ENCODE data around the gene TSPAN18.

The TSPAN18 gene

DNA sequence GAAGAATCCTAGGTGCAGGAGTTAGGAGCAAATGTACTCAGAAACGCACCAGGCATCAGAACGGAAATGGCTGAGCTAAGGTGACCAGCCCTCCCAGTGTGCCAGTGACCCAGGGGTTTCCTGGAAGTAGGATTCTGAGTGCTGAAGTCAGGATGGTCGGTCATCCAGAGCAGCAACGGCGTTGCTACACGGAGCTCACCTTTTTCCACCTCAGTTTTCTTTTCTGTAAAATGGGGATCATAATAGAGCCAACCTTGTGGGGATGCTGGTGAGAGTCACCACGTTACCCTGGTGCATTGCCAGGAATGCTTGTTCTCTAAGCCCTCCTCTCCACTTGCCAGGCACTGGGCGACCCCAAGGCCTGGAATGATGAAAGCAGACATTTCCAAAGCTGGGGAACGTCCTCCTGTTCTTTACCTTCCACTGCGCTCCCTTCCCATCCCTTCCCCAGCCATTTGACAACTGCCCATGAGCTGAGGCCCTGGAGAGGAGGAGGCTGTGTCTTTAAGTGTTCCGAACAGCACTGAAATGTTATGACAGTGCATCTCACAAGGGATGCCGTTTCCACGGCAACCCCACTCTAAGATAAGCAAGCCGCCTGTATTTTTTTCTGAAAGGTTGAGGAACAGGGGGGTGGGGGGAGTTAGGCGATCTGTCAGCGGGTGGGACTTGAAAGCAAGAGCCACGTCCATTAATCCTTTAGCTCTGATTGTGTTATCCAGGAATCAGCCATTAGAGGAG lies 66.8 kb downstream of the TSPAN18 start:
- DNase-seq (ENCODE audit: low read depth) = no peak
- TF ChIP-seq, protein P1, sequence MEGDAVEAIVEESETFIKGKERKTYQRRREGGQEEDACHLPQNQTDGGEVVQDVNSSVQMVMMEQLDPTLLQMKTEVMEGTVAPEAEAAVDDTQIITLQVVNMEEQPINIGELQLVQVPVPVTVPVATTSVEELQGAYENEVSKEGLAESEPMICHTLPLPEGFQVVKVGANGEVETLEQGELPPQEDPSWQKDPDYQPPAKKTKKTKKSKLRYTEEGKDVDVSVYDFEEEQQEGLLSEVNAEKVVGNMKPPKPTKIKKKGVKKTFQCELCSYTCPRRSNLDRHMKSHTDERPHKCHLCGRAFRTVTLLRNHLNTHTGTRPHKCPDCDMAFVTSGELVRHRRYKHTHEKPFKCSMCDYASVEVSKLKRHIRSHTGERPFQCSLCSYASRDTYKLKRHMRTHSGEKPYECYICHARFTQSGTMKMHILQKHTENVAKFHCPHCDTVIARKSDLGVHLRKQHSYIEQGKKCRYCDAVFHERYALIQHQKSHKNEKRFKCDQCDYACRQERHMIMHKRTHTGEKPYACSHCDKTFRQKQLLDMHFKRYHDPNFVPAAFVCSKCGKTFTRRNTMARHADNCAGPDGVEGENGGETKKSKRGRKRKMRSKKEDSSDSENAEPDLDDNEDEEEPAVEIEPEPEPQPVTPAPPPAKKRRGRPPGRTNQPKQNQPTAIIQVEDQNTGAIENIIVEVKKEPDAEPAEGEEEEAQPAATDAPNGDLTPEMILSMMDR (conservative IDR thresholded peaks at IDR 0.05; ENCODE audit: low read length) = no peak

DNA sequence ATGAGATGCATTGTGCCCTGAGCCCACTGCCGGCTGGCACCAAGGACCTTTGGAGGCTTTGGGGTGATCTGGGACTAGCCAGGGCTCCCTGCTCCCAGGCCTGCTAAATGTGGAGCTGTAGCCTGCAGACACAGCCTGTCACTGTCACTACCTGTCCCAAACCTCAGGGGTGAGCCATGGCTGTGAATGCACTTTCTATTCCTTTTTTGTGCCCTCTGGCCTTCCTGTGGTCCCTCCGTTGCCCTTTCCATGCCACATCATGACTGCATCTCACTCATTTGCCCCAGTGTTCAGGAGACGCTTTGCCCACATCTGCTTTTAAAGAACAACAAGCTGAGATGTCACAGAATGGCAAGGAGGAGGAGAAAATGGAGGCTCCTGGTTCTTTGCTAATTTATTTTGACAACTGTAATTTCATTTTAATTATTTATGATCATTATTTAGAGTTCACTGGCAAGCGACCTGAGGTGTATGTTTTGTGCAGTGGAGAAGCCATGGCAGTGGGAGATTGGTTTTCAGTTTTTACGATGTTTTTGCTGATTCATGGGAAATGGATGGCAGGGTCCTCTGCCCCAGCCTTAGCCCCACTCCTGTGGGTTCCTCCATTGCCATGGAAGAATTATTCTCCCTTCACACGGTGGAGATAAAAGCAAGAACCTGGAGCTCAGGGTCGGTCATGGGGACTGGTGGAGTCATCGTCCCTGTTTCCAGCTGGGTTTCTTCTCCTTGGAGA lies 69.2 kb downstream of the TSPAN18 start:
- TF ChIP-seq, protein P1 (conservative IDR thresholded peaks at IDR 0.05; ENCODE audit: low read length) = no peak
- DNase-seq (ENCODE audit: low read depth) = no peak
- H3K4me3 ChIP-seq (ENCODE audit: low read length) = no peak overlapping the region

More for the DNA sequence above, 66.8 kb downstream of the TSPAN18 start:
- no peak overlapping the region for H3K4me3 ChIP-seq (ENCODE audit: low read length)

GRCh38 chr11:44797051-44797450 lies 70.3 kb downstream of the TSPAN18 start:
- H3K4me3 ChIP-seq (ENCODE audit: low read length) = no peak overlapping the region
- TF ChIP-seq, protein P1 (conservative IDR thresholded peaks at IDR 0.05; ENCODE audit: low read length) = no peak
- DNase-seq (ENCODE audit: low read depth) = no peak

GRCh38 chr11:44797886-44798606 lies 71.3 kb downstream of the TSPAN18 start:
- peak; percentile 87 for DNase-seq (ENCODE audit: low read depth)

GRCh38 chr11:44798607-44798972 lies 71.8 kb downstream of the TSPAN18 start:
- TF ChIP-seq, protein P1 (conservative IDR thresholded peaks at IDR 0.05; ENCODE audit: low read length) = no peak
- DNase-seq (ENCODE audit: low read depth) = no peak
- no peak overlapping the region for H3K4me3 ChIP-seq (ENCODE audit: low read length)

More at GRCh38 chr11:44797886-44798606, 71.3 kb downstream of the TSPAN18 start:
- no peak overlapping the region for H3K4me3 ChIP-seq (ENCODE audit: low read length)
- TF ChIP-seq, protein P1 (conservative IDR thresholded peaks at IDR 0.05; ENCODE audit: low read length) = no peak

DNA sequence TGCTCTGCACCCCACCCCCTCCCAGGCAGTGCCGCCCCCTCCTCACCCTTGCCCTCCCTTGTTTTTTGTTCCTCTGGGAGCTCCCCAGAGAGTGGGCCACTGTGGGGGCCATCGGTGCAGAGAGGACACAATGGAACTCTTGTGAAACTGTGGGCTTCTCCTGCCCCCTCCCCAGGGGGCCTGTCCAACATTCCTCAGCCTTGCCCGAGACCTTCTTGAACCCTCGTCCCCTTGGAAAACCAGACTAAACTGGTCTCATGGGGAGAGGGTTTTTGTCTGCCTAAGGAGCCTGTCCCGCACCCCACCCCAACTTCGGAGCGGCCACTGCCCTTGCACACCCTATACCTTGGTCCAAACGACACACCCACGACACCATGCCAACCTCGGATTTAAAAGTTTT lies 72.2 kb downstream of the TSPAN18 start:
- H3K4me3 ChIP-seq (ENCODE audit: low read length) = no peak overlapping the region
- DNase-seq (ENCODE audit: low read depth) = no peak
- TF ChIP-seq, protein P1 (conservative IDR thresholded peaks at IDR 0.05; ENCODE audit: low read length) = no peak

Measured in AG10803 (cell line).